ENCODE data around the gene R3HDM2. TPM values are rescaled to one million over a fixed set of nuclear protein-coding genes. Genes with fewer than 3 reads are reported as not detected.

R3HDM2 gene
- total RNA-seq (ENCODE audit: low replicate concordance), result 16.7 and 22.3 TPM in 2 replicates

DNA sequence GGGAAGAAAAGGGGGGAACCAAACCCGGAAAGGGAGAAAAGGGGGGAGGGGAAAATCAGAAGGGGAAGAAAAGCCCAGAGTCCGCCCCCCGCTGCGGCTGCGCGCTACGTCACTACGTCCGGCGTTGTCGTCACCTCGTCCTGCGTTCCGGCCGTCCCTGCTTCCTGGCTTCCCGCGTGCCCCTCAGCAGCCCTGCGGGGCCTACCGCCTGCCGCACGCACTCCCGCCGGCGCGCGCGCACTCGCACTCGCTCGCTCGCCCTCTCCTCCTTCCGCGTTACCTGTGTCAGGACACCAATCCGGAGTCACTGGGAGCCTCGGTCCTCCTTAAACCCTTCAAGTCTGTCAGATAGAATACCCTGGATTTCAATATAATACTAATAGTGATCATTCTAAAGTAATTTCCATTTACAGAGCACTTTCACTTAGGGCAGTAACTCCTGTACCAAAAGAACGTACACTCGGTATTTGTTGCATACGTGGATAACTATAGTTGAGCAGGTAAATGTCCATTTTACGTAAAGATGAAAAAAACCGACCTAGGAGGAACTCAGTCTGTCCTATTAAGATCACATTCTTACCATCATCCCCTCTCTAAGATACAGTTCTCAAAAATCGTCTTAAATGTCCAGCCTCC is at the start of gene R3HDM2:
R3HDM2 (minus strand) TSS at position 113 of the 636 bp plus-strand sequence. CDS start 120,615 bp downstream, outside the sequence.
- no peak for TF ChIP-seq CTCF (IDR thresholded peaks at IDR 0.05; ENCODE audit: insufficient read depth, low read length)
- peak within 1 kb of the TSS; percentile 77 for H3K4me3 ChIP-seq (ENCODE audit: low read depth, low read length)
- DNase-seq (ENCODE audit: low read depth), result peak; percentile 93

DNA sequence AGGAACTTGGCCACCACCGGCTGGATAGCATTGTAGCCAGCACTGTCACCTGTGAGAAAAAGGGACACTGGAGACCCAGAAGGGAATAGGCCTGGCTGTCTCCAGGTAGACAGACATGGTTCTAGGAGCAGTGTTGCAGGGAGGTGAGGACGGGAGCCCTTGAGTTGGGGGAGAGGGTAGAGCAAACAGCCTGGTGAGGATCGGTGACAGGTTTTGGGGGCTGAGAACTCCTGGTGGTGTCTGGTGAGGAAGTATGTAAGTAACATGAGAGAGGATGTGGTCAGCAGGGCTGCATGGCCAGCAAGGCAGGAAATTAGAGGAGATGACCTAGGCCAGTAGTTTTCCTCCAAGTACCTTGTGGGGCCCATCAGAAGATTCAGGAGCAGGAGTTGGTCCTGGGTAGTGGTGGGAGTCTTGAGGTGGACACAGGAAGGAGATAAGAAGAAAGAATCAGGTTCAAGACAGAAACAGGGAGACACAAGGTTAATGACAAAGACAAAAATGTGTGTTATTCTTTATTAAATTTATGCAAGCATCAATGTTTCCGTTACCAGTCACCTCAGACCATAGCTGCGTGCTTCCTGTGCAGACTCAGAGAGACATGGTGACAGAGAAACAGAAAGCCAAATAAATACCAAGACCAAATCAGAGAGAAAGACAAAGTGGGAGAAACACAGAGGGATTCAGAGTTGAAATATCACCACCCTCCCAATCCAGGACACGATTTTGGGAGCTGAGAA is 48.7 kb upstream of the R3HDM2 start, which contains the start of gene ARHGAP9:
ARHGAP9 (minus strand) TSS at position 491 of the 740 bp plus-strand sequence; CDS start at position 31, 460 bp downstream.
- H3K4me3 ChIP-seq (ENCODE audit: low read depth, low read length), result no peak within 1 kb of the TSS
- no peak for TF ChIP-seq CTCF (IDR thresholded peaks at IDR 0.05; ENCODE audit: insufficient read depth, low read length)
- DNase-seq (ENCODE audit: low read depth), result no peak

DNA sequence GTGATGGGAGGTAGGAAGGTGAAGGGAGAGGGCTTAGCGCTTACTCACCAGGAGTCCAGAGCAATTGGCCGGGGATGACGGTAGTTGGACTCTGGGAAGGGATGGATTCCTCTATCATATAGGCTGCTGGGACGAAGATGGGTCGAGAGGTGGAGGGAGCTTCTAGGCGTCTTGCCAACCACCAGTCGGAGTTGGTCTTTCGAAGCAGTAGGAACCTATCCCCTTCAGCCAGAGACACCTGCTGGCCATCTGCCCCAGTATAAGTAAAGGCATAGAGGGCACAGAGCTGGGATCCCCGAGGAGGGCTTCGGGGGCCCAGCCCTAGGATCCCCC is 48.2 kb upstream of the R3HDM2 start:
- no peak for TF ChIP-seq CTCF (IDR thresholded peaks at IDR 0.05; ENCODE audit: insufficient read depth, low read length)
- no peak for DNase-seq (ENCODE audit: low read depth)
- H3K4me3 ChIP-seq (ENCODE audit: low read depth, low read length), result no peak overlapping the region

GRCh38 chr12:57477710-57478681 is 47.2 kb upstream of the R3HDM2 start:
- H3K4me3 ChIP-seq (ENCODE audit: low read depth, low read length), result no peak overlapping the region
- TF ChIP-seq CTCF (IDR thresholded peaks at IDR 0.05; ENCODE audit: insufficient read depth, low read length), result no peak
- DNase-seq (ENCODE audit: low read depth), result no peak

DNA sequence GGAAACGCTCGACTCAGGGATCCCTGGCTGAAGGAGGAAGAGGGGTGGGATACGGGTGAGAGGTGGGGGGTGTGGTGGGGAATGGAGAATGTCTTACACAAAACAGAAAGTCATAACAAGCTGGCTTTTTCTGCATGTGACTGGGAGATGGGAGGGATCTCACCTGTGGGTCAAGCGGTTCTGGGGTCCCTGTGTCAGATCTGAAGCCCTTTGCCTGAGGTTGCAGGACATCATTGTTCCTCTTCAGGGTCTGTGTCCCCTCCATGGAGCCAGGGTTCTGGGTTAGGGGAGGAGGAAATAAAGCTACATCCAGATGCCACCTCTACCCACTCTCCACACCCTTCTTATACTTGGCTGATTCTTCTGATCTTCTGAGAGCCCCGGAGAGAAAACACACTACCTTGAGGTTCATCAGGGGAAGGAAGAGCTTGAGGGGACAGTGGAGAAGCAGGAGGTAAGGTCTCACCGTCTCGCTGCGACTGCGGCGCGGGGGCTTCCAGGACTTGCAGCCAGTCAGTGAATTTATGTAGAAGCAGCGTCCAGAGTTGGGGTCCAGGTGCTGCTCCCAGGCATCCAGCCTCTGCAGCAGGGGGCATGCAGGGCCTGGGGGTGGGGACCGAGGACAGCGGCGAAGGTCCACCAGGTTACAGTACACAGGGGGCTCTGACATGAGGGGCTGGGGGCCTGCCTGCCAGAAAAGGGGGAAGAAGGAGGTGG is 46.3 kb upstream of the R3HDM2 start:
- no peak overlapping the region for H3K4me3 ChIP-seq (ENCODE audit: low read depth, low read length)
- DNase-seq (ENCODE audit: low read depth), result no peak
- no peak for TF ChIP-seq CTCF (IDR thresholded peaks at IDR 0.05; ENCODE audit: insufficient read depth, low read length)
